GM23248 (cell line): ENCODE results near the gene UPK3A. TPM values are rescaled to one million over a fixed set of nuclear protein-coding genes. Genes with fewer than 3 reads are reported as not detected.
A peak's percentile ranks its signal among the peaks of the same experiment; 100 is the strongest.

ENCODE experiments used
- DNase-seq: peaks from one replicate; pipeline ENCODE4 v3.0.0-alpha.2; 2015
- H2AFZ ChIP-seq: fragments of 200-600 bp; sonication (generic); 2 replicates; pipeline ENCODE4 v1.6.1; 2016; ENCODE audit warnings: antibody characterized with exemption
- H3F3A ChIP-seq: fragments of 200-600 bp; sonication (generic); 2 replicates; pipeline ENCODE4 v1.6.1; 2016; ENCODE audit warnings: mild to moderate bottlenecking, antibody characterized with exemption, mixed run types; ENCODE audit not compliant: insufficient read depth
- H3K27ac ChIP-seq: fragments of 200-600 bp; sonication (generic); 2 replicates; pipeline ENCODE4 v1.5.1; 2016; ENCODE audit warnings: mild to moderate bottlenecking
- H3K27me3 ChIP-seq: fragments of 200-600 bp; sonication (generic); replicated peaks from 2 replicates; pipeline ENCODE4 v1.6.1; 2016; ENCODE audit warnings: mild to moderate bottlenecking; ENCODE audit not compliant: insufficient read depth
- H3K36me3 ChIP-seq: fragments of 200-600 bp; sonication (generic); 2 replicates; pipeline ENCODE4 v1.6.1; 2016; ENCODE audit warnings: low read depth, mild to moderate bottlenecking
- H3K4me1 ChIP-seq: fragments of 200-600 bp; sonication (generic); 2 replicates; pipeline ENCODE4 v1.6.1; 2016; ENCODE audit warnings: mild to moderate bottlenecking; ENCODE audit not compliant: insufficient read depth
- H3K4me2 ChIP-seq: fragments of 200-600 bp; sonication (generic); one replicate; pipeline ENCODE4 v1.6.1; 2016; ENCODE audit warnings: mild to moderate bottlenecking; ENCODE audit not compliant: unreplicated experiment
- H3K4me3 ChIP-seq: fragments of 200-600 bp; sonication (generic); 2 replicates; pipeline ENCODE4 v1.5.1; 2016; ENCODE audit warnings: mild to moderate bottlenecking
- H3K79me2 ChIP-seq: fragments of 200-600 bp; sonication (generic); 2 replicates; pipeline ENCODE4 v1.6.1; 2016; ENCODE audit warnings: mild to moderate bottlenecking; ENCODE audit not compliant: insufficient read depth
- H3K9ac ChIP-seq: fragments of 200-600 bp; sonication (generic); 2 replicates; pipeline ENCODE4 v1.6.1; 2016; ENCODE audit warnings: mild to moderate bottlenecking
- H3K9me2 ChIP-seq: fragments of 200-600 bp; sonication (generic); 2 replicates; pipeline ENCODE4 v1.6.1; 2016; ENCODE audit warnings: mixed run types, mild to moderate bottlenecking, moderate library complexity; ENCODE audit not compliant: insufficient read depth
- H3K9me3 ChIP-seq: fragments of 200-600 bp; sonication (generic); one replicate; pipeline ENCODE4 v1.6.1; 2017; ENCODE audit warnings: low read depth
- H4K20me1 ChIP-seq: fragments of 200-600 bp; sonication (generic); 2 replicates; pipeline ENCODE4 v1.6.0; 2016; ENCODE audit not compliant: insufficient read depth
- EZH2 ChIP-seq: fragments of 200-600 bp; sonication (generic); IDR thresholded peaks from 2 replicates; pipeline ENCODE4 v1.6.1; 2018; ENCODE audit warnings: antibody characterized with exemption, mild to moderate bottlenecking; ENCODE audit not compliant: insufficient read depth, poor library complexity, severe bottlenecking
- EZH2phosphoT487 ChIP-seq: fragments of 200-600 bp; sonication (generic); IDR thresholded peaks from 2 replicates; pipeline ENCODE4 v1.6.1; 2018; ENCODE audit warnings: antibody characterized with exemption, moderate library complexity, mild to moderate bottlenecking, low read depth; ENCODE audit not compliant: insufficient read depth
- WGBS, 2 experiments: methylation state at CpG; one replicate each; pipeline ENCODE4 v1.1.6; 2015 to 2017; ENCODE audit warnings: low lambda C conversion rate in 2 of 2, low coverage in 1 of 2; ENCODE audit errors: missing lambda C conversion rate in 2 of 2; 5-methylcytosine and 5-hydroxymethylcytosine counted together
- in situ Hi-C: fragments of 300-500 bp; cut with MboI; formaldehyde crosslinking; loops from 2 replicates; pipeline ENCODE4 v1.15.0; 2020
- polyA plus RNA-seq: library from polyadenylated mRNA; unstranded; fragments of >200 nt; fragmentation: Nextera tagmentation; extraction: Ambion mirVana; gene quantifications from 2 replicates; pipeline ENCODE4 v1.2.1, GENCODE V29; 2016
- total RNA-seq: library from RNA; depleted of rRNA; stranded (reverse); fragments of >200 nt; shearing (Covaris generic); gene quantifications from 2 replicates; pipeline ENCODE4 v1.2.3, GENCODE V29; 2014; rRNA removed

Gene UPK3A
- not detected in 2 replicates for total RNA-seq
- not detected in 2 replicates for polyA plus RNA-seq

DNA sequence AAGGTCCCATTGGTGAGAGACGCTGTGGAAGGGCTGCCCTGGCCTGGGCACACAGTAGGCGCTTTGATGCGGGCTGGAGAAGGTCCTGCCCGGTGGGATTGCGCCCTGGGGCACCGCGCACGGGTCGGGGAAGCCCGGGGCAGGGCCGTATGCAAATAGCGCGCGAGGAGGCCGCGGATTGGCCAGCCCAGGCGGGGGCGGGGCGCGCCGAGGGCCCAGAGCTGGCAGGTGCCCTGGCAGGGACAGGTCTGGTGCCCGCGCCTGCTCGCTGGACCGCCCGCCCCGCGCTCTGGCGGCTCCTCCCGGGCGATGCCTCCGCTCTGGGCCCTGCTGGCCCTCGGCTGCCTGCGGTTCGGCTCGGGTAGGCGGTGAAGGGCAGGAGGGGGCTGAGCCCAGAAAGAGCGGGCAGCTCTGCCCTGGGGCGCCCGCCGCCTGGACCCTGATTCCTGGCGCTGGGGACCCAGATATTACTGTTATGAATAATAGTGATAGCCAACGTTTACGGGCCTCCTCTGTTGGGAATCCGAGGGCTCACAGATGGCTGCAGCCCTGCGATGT lies at the start of gene UPK3A:
Gene UPK3A (plus strand): TSS at position 245 of the 558 bp plus-strand sequence. CDS start 65 bp downstream, at position 310.
- Histone ChIP-seq H3K36me3 (no peaks in the 10 kb centered on the region), H3F3A (no peaks in the 10 kb centered on the region), H3K9me2 (no peaks in the 10 kb centered on the region), H3K79me2 (no peaks in the 10 kb centered on the region), H3K9me3 (no peaks in the 10 kb centered on the region), H3K27ac (no peak within 1 kb of the TSS), H2AFZ (no peak within 1 kb of the TSS), H3K9ac (no peak within 1 kb of the TSS), H3K4me1 (peaks cover 5% of the 10 kb centered on the region), H3K4me2 (peak within 1 kb of the TSS; percentile 17), H4K20me1 (no peaks in the 10 kb centered on the region), H3K27me3 (peaks cover 39% of the 10 kb centered on the region), H3K4me3 (no peak within 1 kb of the TSS)
- 13 to 14% methylated on average over 45 of the region's 46 CpGs for WGBS, 2 experiments
- in situ Hi-C loops, result loop anchor here (10.0 kb wide), 1 partner anchor 140 kb away; no protein-coding TSS in a partner anchor
- DNase-seq, result peak; percentile 28
- TF ChIP-seq EZH2phosphoT487 (no peak), EZH2 (no peak)

DNA sequence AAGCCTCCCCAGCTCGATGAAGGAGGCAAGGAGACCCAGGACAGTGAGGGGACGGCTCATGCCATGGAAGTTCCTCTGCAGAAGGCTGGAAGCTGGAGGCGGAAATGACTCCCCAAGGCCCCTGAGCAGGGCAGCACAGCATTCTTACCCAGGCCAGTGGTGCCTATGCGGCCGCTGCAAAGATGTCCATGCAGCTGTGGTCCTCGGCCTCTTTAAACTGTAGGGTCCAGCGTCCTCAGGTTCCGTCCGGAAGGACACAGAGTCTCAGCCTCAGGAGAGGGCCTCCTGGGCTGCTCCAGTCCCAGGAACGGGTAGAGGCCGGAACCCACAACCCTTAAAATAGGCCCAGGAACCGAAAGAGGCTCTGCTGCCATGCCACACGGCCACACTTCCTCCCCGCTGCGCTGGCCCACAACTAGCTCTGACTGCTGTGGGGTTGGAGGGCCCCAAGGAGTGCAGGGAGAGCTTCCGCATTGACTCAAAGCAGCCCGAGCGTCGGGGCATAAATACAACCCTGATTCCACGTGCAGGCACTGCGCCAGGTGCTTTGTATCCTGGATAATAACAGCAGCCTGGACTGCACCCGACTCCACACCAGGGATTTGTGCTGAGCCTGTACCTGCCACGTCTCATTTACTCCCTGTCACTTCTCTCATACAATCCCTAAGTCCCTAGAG lies 49.5 kb upstream of the UPK3A start:
- no peaks in the 10 kb centered on the region for H3K36me3 ChIP-seq
- no peaks in the 10 kb centered on the region for H3K9me3 ChIP-seq
- no peak overlapping the region for H3K27ac ChIP-seq
- H3K79me2 ChIP-seq, result peaks cover 35% of the 10 kb centered on the region
- in situ Hi-C loops, result no loop called here
- no peak overlapping the region for H3K4me3 ChIP-seq
- H3K4me1 ChIP-seq, result peaks cover 4% of the 10 kb centered on the region; the same call in 1 of the 2 replicates
- DNase-seq, result no peak
- no peaks in the 10 kb centered on the region for H3K27me3 ChIP-seq
- H3F3A ChIP-seq, result no peaks in the 10 kb centered on the region
- no peak overlapping the region for H3K4me2 ChIP-seq
- H2AFZ ChIP-seq, result no peak overlapping the region
- H3K9ac ChIP-seq, result no peak overlapping the region
- no peaks in the 10 kb centered on the region for H3K9me2 ChIP-seq
- H4K20me1 ChIP-seq, result no peaks in the 10 kb centered on the region
- WGBS, 2 experiments, result 72 to 74% methylated on average over 23 of the region's 23 CpGs
- no peak for TF ChIP-seq EZH2

DNA sequence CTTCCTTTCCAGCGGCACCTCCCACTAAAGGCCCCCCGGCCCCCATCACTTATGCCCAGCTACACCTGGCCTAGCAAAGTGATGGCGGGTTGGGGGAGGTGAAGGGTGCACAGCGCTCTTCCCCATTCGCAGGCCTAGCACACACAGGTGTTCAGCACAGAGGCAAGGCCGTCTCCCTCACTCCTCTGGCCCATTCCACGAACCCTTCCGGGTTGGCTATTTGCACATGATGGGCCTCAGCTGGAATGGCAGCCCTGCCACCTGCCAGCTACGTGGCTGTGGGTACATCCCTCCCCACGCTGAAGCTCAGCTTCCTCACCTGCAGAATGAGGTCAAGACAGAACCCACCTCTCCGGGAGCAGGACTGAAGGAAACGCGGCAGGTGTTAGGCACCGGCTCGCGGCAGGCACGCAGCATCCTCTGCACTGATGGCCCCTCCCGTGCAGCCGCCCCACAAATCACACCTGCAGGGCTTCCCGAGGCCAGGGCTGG lies 48.9 kb upstream of the UPK3A start:
- in situ Hi-C loops, result no loop called here
- 92 to 98% methylated on average over 19 to 20 of the region's 20 CpGs for WGBS, 2 experiments
- H3K79me2 ChIP-seq, result peaks cover 36% of the 10 kb centered on the region

DNA sequence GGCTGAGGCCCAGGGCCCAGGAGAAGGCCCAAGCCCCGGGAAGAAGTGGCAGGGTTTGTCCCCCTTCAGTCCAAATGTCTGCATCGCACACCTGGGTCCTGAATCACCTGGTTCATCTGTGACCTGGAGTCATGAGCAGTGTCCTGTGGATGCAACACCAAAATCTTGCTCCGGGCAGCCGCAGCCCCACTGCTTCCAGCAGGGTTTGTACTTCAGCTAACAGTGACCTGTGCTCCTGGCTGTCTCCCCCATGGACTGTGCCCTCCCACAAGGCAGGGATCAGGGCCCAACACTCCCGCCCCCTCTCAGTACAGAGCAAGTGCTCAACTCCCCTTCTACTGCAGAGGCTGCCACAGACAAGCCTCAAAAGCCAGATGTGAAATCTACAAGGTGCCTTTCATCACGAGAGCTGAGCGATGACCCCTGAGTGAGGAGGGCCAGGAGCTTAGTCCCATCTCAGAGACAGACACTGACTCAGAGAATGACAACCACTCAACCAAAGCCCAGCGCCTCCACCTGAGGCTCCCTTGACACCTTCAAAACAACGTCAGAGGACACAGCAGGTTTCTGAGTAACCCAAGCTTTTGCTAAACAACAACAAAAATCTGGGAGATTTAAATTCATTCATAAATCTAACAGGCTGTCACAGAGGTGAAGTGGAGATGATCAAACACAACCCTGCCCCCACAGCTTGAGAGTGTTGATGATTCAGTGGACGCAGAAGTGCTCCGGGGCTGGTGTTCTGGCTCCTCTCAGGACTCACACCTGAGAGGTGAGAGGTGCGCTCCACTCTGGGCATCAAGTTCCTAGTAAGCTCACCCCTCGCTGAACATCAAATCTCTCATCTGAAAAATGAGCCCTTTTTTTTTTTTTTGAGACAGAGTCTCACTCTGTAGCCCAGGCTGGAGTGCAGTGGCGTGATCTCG lies 47.4 kb upstream of the UPK3A start:
- Histone ChIP-seq H3K9me3 (no peaks in the 10 kb centered on the region), H3K36me3 (no peaks in the 10 kb centered on the region), H3K27ac (no peak overlapping the region), H3K9ac (no peak overlapping the region), H4K20me1 (no peaks in the 10 kb centered on the region), H3K4me2 (no peak overlapping the region), H3K4me1 (peaks cover 4% of the 10 kb centered on the region; the same call in 1 of the 2 replicates), H3K4me3 (no peak overlapping the region), H2AFZ (no peak overlapping the region), H3K9me2 (no peaks in the 10 kb centered on the region), H3K79me2 (peaks cover 36% of the 10 kb centered on the region), H3F3A (no peaks in the 10 kb centered on the region), H3K27me3 (no peaks in the 10 kb centered on the region)
- TF ChIP-seq EZH2 (no peak), EZH2phosphoT487 (no peak)
- in situ Hi-C loops, result no loop called here
- no peak for DNase-seq
- WGBS, 2 experiments, result 87% methylated on average over 15 of the region's 15 CpGs

More for the DNA sequence above, 48.9 kb upstream of the UPK3A start:
- Histone ChIP-seq H3K9me3 (no peaks in the 10 kb centered on the region), H2AFZ (no peak overlapping the region), H4K20me1 (no peaks in the 10 kb centered on the region), H3K4me1 (peaks cover 4% of the 10 kb centered on the region; the same call in 1 of the 2 replicates), H3K9me2 (no peaks in the 10 kb centered on the region), H3K4me2 (no peak overlapping the region), H3K27me3 (no peaks in the 10 kb centered on the region), H3F3A (no peaks in the 10 kb centered on the region), H3K36me3 (no peaks in the 10 kb centered on the region), H3K27ac (no peak overlapping the region), H3K4me3 (no peak overlapping the region), H3K9ac (no peak overlapping the region)
- no peak for DNase-seq
- TF ChIP-seq EZH2, result no peak
- no peak for TF ChIP-seq EZH2phosphoT487
